Activated CD8-positive, alpha-beta memory T cell treated with anti-CD3 and anti-CD28 coated beads, Interleukin-2, amount 50 U/mL, for 48 hours (primary cell): ENCODE measurements around the gene SIGLEC1.

Experiments
- DNase-seq: peaks from one replicate; pipeline ENCODE4 v3.0.0-alpha.2; 2020

Gene SIGLEC1

DNA sequence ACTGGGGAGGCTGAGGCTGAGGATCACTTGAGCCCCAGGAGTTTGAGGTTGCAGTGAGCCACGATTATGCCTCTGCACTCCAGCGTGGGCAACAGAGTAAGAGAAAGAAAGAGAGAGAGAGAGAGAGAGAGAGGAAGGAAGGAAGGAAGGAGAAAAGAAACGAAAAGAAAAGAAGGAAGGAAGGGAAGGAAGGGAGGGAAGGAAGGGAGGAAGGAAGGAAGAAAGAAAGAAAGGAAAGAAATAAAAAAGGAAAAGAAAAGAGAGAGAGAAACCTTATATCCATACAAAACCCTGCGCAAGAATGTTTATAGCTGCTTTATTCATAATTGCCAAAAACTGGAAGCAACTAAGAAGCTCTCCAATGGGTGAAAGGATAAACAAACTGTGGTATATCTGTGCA, 12.0 kb upstream of the SIGLEC1 start:
- DNase-seq = no peak

DNA sequence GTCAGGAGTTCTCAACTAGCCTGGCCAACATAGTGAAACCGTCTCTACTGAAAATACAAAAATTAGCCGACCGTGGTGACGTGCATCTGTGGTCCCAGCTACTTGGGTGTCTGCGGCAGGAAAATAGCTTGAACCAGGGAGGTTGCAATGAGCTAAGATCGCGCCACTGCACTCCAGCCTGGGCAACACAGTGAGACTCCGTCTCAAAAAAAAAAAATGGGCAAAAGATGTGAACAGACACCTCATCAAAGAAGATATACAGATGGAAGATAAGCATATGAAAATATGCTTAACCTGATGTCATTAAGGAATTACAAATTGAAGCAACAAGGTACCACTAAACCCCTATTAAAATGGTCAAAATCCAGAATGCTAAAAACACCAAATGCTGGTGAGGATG, 10.9 kb upstream of the SIGLEC1 start:
- DNase-seq = no peak

DNA sequence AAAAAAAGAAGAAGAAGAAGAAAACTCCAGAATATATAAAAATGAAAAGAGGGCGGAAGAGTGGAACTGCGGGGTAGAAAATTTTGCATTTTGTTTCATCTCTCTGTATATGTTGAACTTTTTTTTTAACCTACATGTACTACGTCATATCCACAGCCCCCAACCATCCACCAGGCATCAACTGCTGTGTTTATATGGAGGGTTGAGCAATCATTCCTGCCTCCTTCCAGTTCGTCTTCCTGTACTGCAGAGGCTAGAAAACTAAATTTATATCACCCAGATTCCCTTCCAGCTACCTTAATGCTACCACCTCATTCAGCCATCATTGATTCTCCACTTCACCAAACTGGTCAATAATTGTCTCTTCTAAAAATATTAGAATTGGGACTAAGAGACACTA, 9.5 kb upstream of the SIGLEC1 start:
- no peak for DNase-seq

DNA sequence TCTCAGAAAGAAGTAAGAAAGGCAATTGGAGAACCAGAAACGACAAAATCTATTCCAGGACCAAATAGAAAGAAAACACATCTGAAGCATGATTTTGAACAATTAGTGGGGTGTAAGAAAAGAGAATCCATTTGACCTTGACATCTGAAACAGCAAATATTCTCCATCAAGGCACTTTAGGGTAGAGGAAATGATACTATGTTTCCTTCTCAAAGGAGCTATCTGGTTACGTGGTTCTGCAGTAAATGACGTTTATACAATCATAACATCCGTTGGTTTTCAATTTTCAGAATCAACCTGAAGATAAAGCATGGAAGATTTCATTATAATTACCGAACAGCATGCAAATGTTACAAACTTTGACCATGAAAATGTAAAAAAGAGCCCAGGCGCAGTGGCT, 8.2 kb upstream of the SIGLEC1 start:
- no peak for DNase-seq

DNA sequence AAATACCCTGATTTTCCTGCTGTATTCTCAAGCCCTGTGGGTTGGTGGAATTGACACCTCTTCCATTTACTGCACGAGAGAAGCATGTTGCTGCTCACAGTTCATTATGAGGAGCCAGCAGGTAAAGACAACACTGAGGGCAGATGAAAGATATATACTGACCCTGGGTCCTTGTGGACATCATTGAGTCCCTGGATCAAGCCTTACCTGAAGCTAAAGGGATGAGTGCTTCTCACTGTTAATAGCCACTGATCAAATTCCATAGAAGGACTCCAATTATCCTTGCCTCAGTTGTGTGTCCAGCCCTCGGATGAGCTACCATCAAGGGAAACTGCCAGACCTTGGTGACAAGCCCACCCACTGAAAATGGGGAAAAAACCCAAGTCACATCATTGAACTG, 7.7 kb upstream of the SIGLEC1 start:
- DNase-seq = no peak

DNA sequence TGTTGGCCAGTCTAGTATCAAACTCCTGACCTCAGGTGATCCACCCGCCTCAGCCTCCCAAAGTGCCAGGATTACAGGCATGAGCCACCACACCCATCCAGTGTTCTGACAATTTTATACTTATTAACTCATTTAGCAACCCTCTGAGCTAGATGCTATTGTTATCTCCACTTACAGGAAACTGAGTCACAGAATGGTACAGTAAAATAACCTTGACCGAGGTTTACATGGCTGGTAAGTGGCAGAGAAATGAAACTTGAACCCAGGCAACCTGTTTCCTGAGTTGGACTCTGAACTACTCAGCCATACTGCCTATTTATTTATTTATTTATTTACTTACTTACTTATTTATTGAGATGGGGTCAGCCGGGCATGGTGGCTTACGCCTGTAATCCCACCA, 6.6 kb upstream of the SIGLEC1 start:
- no peak for DNase-seq

DNA sequence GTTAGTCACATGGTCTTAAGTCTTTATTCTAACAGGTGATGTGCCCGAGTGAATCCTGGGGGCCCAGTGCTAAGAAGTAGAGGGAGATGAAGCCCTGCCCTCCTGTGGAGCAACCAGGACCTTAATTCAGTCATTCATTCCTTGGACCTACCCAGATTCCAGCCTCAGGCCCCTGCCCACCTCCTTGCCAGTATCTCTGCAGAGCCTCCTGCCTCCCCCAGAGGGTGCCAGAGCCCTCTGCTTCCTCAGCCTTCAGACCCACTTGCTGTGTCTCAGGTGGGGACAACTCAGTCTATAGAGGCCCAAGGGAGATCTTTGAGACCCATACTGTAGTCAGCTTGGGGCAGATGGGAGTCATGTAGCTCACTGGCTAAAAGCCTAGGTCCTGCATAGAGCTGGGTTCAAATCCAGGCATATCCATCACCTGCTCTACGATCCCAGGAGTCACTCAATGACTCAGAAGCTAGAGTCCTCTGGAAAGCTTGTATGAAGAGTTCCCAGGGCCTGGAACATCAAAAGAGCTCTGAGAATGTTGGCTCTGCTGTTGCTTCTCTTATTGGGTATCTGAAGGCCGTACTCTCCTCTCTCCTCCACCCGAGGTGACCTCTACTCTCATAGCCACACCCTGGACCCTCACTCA, 3.9 kb upstream of the SIGLEC1 start:
- peak; percentile 58 for DNase-seq

DNA sequence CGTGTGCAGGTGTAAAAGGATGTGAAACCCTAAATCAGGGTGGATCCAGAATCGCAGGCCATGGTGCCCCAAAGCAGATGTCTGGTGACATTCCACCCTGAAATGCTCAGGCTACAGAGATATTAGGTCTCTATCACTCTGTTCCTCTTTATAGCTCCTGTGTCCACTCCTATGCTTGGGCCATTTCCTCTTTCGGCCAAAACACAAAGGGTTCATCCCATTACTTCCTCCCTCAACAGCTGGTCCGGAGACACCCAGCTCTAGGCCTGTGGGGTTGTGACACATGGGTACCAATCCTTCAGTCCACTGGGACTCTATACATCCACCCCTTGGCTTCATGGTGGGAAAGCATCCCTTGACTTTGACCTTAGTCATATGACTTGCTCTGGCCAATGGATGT, 1.7 kb upstream of the SIGLEC1 start:
- DNase-seq = no peak

DNA sequence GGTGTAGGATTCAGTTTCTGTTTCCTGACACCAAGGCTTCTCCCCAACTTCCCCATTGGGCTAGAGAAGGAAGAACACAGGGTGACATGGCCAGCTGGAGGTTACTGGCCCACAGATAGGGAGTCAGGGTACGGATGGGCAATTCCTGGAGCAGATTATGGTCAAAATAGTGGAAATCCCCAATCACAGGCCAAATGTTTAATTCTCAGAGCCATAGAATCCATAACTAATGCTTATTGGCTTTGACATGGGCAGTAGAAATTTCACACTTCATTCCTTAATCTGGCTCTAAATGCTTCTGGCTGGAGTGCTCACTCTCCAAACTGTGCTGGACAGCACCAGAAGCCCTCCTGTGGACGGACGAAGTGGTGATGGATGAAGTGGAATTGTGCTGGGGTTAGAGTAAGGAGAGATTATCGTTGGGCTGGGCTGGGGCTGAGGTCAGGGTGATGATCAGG, 887 bp downstream of the SIGLEC1 start:
- DNase-seq = no peak

DNA sequence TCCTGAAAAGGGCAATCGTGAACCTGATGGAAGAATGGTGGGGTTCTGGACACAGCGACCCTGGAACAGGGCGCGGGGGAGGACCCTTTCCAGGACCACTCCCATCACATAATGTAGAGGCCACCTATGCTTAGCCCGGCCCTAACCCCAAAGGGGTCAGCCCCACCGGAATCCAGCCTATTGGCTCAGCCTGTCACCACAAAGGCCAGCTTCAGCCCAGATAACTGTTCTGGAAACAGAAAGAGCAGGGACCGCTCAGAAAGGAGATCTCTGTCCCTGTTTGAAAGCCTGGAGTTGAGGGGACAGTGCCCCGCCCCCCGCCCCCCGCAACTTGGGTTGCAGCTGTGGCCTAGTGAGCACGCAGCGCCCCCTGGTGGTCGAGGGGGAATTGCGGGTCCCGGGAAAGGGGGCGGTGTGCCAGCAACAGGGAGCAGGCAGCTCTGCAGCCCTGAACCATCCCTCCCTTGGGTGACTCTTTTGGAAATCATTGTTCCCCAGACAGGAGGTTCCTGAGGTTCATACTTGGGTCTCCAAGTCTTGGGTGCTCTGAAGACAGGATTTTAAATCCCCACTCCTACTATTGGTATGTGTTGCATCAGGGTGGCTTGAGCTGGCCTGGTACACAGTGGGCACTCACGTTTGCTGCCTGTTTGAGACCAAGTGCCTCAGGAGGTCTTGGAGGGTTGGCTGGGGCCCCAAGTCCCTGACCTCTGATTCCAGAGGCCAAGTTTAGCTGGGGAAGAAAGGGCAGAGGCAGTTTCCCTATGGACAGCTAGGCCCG, 1.5 kb downstream of the SIGLEC1 start:
- peak; percentile 99 for DNase-seq

DNA sequence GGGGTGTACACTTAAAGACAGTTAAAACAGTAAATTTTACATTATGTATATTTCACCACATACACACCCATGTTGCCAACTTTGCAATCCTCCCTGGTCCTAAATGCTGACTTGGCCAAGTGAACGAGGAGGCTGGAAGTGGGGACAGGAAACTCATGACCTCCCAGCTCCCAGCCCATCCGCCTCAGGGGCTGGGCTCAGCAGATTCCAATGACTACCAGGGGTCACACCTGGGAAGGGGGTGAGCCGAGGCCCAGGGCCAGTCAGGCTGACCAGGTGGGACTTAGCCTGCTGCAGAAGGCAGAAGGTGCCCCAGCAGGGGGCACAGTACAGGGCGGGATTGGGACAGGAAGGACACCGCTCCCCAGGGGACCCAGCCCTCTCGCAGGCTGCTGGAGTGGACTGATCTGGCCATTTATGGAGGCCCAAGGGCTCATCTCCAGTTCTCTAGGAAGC, 2.4 kb downstream of the SIGLEC1 start:
- peak; percentile 49 for DNase-seq

DNA sequence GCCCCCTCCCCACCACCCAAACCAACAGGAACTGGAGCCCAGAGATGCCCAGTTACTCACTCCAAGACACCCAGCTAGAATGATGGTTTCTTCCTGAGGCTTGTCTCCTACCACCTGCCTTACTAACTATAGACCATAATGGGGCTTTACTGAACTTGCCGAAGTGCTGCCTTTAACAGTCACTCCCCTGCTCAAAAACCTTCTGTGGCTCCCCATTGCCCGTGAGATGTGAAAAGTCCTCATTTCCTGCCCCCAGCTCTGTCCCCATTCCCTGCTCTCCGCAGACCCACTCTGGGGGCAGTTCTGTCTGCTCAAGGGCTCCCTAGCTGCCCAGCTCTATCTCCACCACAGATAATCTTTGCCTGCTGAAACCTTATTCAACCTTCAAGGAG, 4.9 kb downstream of the SIGLEC1 start:
- no peak for DNase-seq

DNA sequence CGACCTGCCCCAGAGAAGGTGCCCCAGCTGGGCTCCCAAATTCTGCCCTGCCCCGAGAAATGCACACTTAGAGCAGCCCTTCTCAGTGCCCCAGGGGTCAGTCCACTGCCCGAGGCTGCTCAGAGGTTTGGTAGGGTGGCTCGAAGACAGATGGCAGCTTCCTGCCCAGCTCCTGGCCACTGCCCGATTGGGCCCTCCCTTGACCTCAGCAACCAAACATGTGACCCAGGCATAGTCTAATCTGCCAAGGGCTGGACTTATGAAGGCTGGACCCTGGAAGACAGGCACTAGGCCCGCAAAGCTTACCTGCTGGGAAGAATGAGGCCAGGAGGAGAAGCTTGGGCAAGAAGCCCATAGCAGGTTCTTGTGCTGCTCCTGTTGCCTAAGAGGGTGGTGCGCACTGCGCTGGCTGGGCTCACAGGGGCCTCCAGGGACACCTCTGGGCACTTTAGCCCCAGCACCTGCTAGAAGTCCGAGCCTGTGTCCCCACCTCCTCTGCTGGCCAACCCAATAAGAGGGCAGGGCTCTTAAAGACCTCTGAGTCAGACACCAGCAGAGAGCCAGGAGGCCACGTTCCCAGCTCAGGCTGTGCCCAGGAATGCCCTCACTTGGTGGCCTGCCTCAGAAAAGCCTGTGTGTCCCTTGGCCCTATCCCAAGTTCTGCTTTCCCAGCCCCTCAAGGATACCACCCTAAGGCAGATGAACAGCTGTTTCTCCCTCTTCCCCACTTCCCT, 5.5 kb downstream of the SIGLEC1 start:
- DNase-seq = no peak

DNA sequence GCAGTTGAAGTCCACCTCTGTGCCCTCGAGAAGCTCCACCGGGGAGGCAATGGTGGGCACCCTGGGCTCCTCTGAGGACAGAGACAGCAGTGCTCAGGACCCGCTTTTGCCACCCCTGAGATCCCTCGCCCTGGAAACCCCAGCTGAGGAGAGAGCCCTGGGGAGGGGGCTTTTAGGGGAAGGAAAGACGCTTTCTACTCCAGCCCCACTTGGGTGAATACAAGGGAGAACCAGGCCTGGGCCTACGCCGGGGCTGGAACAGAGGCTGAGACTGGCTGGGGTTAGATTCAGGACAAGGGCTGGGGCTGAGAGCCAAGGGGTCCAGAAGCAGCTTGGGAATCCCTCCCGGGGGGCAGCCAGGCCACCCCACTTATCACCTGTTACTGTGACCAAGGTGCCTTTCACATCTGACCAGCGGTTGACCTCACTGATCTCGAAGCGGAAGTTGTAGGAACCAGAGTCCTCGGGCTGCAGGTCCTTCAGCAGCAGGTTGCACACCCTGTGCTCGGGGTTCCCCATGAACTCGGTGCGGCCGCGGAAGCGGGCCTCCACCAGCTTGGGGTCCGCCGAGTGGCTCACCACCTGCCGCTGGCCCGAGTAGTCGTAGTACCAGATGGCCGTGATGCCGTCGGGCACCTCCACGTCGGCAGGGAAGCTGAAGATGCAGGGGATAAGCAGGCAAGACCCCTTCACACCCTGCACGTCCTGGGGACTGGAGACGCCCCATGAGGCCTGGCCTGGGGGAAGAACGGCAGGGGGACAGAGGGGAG, 6.2 kb downstream of the SIGLEC1 start:
- DNase-seq = no peak

DNA sequence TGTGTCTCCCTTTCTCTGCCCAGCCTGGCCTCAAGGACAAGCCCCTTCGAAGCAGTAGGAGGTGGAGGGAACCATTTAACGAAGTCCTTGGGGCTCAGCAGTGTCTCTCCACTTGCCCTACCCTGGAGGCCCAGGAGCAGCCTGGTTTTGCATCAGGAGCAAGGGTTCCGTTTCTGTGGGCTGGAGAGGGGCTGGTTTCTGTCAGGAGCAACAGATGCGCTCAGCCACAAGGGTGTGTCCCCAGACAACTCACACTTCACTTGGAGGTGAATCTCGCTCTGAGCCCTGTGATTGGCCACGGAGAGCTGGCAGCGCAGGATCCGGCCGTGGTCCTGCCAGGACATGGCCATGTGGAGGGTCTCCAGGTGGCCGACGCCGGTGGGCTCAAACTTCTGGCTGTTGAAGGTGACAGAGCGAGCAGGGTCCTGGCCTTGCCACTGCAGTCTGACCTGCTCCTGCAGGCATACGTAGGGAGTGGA, 6.9 kb downstream of the SIGLEC1 start:
- DNase-seq = no peak

DNA sequence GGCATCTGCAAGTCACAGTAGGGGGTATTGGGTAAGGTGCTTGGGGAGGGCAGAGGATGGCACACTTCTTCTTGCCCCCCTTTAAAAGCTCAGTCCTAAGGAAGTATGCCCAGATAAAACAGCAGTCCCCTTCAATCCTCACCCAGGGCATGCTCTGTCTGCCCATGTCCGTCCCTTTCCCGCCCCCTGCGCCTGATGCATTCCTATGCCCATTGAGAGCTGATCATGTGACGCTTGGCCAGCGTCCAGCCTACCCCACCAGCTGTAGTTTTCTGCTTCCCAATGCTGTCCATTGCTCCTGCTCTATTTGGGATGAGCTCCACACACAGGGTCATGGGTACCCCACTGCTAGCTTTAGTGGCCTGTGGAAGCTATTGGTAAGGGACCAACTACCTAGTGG, 8.3 kb downstream of the SIGLEC1 start:
- DNase-seq = no peak

DNA sequence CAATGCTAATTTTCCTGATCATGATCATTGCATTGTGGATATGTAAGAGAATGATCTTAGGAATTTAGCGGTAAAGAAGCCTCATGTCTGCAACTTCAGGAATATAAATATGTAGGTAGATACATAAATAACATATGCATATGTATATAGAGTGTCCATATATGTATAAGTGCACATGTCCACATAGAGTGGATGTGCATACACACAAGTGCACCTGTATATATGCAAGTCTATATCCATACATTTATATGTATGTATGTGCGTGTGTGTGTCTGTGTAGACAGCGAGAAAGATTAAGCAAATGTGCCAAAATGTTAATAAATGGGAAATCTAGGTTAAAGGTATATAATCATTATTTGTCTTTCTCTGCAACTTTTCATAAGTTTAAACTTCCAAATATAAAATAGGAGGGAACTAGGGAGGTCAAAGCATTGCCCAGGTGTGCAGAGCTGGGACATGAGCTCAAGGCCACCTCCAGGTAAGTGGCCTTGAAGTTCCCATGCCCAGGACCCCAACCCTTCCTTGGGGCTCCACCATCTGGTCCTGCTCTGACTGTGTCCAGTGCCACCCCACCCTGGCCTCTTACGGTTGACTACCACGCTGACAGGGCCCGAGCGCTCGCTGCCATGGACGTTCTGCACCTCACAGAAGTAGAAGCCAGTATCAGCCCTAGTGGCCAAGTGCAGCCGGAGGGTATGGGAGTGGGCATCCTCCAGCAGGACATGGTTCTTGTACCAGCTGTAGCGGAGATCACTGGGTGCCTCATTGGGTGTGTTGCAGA, 9.6 kb downstream of the SIGLEC1 start:
- DNase-seq = no peak

DNA sequence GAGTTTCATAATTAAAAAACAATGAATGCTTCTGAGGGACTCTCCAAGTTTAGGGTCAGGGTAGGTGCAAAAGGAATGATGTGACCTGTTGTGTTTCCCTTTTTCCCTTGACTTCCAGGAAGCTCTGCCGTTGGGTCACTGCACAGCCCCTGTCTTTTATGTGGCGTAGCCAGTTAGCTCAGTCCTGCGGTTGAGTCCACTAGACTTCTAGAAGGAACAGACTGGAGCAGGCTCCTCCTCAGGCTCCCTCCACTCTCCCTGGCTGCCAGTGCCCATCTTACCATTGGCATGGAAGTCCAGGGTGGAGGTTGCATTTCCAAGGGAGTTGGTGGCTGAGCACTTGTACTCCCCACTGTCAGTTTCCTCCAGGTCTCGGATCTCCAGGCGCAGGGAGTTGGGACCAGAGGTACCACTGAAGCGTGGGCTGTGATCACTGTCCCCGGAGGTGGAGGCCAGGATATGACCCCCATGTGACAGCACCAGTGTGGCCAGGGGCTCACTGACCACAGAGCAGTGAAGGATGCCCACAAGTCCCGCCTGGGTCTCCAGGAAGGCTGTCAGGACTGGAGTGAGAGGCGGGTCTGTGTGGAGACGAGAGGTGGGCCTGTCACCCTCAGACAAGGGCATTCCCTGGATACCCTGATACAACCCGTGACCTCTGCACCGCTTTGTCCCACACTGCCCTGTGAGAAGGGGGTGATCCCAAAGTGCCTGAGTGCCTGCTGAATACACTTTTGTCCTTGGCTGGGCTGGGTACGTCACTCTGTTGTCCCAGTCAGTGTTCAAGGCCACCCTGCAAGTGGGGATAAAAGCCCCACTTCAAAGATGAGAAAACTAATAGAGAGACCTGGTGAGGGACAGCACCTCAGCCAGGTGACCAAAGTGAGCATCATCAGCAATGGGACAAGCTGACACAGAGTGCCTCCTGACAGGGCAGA, 11.1 kb downstream of the SIGLEC1 start:
- DNase-seq = no peak

DNA sequence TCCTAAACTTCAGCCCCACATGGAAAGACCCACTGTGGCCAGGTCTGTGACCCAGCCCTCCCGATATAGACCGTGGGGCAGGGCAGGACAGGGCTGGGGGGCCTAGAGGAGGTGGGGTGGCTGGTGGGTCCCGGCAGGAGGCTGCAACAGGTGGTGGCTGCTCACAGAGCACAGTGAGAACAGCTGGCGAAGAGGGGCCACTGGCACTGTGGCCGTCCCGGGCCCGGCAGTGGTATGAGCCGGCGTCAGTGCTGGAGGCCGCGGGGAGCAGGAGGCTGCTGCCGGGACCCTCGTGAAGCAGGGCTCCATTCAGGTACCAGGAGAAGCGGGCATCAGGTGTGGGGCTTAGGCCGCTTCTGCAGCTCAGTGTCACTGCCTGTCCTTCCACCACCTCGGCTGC, 13.4 kb downstream of the SIGLEC1 start:
- DNase-seq = no peak

DNA sequence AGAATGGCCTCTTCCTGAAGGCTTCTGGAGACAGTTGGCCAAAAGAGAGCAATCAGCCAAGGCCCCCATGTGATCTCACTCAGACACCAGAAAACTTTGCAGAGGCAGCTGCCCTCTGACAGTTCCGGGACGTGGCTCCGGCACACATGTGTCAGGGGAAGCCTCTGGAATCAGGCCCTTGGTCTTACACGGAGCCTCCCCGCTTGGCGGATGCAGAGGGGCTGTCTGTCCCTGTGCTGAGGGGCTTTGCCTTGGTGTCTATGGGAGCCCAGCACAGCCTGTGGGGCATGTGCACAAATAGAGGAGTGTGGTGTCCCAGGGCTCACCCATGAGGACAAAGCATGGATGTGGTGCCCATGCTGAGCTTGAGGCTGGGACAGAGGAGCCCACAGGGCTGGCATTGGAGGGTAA, 13.8 kb downstream of the SIGLEC1 start:
- peak; percentile 49 for DNase-seq
